HG03066 (cell line): ENCODE measurements around the gene CEACAM19.
"Not testable (repeated sequence)": the region's sequence is repeated elsewhere in the genome, so short reads cannot be mapped to it uniquely, and the experiment has no call there.

ENCODE experiments used
- ATAC-seq: cut with Tn5 transposase; IDR thresholded peaks from one replicate; pipeline ENCODE4 v1.9.1; 2021; ENCODE audit warnings: low read depth; ENCODE audit not compliant: unreplicated experiment

The CEACAM19 gene

GRCh38 chr19:44720945-44721344 is 49.7 kb downstream of the CEACAM19 start:
- ATAC-seq: no peak

GRCh38 chr19:44721369-44721768 is 50.1 kb downstream of the CEACAM19 start:
- not testable (repeated sequence) for ATAC-seq

DNA sequence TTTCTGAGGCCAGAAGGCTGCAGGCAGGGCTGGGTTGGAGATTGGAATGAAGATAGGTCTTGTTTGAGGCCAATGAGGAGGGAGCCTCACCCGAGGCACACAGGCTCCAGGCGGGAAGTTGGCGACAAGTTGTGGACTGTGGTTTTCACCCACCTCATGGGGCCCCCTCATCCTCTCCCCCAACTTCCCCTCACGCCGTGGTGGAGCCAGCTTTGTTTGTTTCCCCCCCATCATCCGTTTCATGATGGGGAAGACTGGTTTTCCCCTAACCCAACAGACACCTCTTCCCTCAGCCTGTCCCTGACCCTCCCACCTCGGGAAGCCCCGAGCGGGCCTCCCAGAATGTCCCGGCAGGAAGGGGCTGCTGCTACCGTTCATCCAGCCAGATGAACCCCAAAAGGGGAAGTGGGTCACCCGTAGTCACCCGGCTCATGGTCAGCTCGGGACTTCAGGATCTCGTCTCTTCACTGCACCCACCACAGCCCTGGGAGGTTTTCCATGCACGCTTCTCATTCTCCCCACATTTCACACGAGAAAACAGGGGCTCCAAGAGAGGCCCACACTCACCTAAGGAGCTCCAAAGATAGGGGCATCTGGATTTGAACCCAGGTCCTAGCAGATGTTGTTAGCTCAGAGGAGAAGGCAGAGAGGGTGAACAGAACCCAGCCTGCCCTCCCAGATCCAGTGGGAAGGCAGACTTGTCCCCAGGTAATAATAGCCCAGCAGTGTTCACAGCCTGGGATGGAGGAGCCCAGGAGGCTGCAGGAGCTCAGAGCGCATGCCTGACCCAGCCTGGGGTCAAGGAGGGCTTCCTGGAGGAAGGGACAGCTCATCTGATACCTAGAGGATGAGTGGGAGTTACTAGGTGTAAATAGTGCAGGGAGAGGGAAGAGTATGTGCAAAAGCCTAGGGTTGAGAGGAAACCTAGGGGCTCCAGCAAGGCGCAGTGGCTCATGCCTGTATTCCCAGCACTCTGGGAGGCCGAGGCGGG is 51.1 kb downstream of the CEACAM19 start:
- ATAC-seq: no peak

DNA sequence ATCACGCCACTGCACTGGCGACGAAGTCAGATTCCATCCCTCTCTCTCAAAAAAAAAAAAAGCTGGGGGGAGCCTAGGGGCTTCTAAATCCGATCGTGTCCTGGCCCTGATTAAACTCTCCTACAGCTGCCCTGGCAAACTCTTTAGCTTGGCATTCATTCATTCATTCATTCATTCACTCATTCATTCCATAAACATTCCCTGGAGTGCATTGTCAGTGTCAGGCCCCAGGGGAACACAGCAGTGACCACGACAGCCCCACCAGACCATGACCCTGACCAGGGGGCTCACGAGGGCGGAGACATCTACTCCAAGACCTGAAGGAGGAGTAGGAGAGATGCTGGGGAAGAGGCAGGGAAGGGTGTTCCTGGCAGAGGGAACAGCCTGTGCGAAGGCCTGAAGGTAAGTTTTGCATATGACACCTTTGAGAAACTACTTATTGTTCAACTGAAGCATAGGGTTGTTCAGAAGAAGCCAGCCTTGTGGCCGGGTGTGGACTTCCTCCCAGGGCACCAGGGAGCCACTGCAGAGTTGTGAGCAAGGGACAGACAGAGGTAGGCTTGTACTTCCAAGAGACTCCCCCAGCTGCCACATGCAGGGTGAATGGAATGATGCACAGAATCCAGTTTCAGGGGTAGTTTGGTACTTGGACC is 52.1 kb downstream of the CEACAM19 start:
- no peak for ATAC-seq

GRCh38 chr19:44723952-44724319 is 52.7 kb downstream of the CEACAM19 start:
- ATAC-seq: no peak

DNA sequence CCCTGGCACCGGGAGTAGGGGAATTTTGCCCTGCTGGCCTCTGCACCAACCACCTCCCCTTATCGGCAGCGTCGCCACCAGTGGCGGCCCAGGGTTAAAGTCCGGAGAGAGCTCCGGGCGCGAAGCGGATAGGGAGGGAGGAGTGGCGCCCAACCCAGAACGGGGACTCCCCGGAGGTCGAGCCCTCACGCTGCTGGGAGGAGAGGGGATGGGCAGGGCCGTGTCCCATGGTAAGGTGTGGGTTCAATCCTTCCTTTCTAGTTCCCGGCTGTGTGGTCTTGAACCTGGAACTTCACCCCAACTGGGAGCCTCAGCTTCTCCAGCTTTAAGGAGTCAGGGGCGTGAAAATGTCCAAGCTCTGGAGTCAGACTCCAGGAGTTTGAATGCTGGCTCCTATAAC is 54.0 kb downstream of the CEACAM19 start:
- no peak for ATAC-seq

- no peak for ATAC-seq
Measured at GRCh38 chr19:44725684-44726083, 54.4 kb downstream of the CEACAM19 start.

DNA sequence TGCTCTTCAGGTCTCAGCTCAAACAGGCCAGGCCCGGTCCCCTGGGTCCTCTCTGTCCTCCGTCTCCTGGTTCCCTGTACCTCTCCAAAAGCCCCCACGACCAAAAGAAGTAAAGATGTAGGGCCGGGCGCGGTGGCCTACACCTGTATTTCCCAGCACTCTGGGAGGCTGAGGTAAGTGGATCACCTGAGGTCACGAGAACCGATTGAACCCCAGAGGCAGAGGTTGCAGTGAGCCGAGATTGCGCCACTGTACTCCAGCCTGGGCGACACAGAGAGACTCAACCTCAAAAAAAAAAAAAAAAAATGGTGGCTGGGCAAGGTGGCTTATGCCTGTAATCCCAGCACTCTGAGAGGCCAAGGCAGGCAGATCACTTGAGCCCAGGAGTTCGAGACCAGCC is 55.2 kb downstream of the CEACAM19 start:
- no peak for ATAC-seq

- no peak for ATAC-seq
Measured at GRCh38 chr19:44728178-44728577, 56.9 kb downstream of the CEACAM19 start.

GRCh38 chr19:44729516-44730033 is 58.3 kb downstream of the CEACAM19 start:
- ATAC-seq: no peak

- ATAC-seq: no peak
Measured at GRCh38 chr19:44731081-44731480, 59.8 kb downstream of the CEACAM19 start.

GRCh38 chr19:44731622-44732021 is 60.3 kb downstream of the CEACAM19 start:
- no peak for ATAC-seq

- no peak for ATAC-seq
Measured at GRCh38 chr19:44732235-44733014, 61.1 kb downstream of the CEACAM19 start.
